ENCODE data around the gene TBC1D9.

The TBC1D9 gene

DNA sequence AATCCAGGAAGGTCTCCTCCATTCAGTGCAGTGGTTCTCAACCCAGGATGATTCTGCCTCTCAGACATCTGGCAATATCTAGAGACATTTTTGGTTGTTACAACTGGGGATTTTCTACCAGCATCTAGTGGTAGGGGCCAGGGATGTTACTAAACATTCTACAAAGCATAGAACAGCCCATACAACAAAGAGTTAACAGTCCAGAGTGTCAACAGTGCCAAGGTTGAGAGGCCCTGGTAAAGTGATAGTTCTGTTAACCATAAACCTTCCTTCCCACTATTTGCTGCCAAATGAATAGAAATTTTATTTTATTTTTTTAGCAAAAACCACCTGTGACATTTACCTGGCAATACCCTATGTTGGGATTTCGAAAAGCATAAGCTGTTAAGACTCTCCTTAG is 94.6 kb downstream of the TBC1D9 start:
- no peak overlapping the region for H3K4me3 ChIP-seq (ENCODE audit: low read depth, low read length)
- TF ChIP-seq, protein P1, sequence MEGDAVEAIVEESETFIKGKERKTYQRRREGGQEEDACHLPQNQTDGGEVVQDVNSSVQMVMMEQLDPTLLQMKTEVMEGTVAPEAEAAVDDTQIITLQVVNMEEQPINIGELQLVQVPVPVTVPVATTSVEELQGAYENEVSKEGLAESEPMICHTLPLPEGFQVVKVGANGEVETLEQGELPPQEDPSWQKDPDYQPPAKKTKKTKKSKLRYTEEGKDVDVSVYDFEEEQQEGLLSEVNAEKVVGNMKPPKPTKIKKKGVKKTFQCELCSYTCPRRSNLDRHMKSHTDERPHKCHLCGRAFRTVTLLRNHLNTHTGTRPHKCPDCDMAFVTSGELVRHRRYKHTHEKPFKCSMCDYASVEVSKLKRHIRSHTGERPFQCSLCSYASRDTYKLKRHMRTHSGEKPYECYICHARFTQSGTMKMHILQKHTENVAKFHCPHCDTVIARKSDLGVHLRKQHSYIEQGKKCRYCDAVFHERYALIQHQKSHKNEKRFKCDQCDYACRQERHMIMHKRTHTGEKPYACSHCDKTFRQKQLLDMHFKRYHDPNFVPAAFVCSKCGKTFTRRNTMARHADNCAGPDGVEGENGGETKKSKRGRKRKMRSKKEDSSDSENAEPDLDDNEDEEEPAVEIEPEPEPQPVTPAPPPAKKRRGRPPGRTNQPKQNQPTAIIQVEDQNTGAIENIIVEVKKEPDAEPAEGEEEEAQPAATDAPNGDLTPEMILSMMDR (IDR thresholded peaks at IDR 0.05; ENCODE audit: low read depth, low read length): no peak

DNA sequence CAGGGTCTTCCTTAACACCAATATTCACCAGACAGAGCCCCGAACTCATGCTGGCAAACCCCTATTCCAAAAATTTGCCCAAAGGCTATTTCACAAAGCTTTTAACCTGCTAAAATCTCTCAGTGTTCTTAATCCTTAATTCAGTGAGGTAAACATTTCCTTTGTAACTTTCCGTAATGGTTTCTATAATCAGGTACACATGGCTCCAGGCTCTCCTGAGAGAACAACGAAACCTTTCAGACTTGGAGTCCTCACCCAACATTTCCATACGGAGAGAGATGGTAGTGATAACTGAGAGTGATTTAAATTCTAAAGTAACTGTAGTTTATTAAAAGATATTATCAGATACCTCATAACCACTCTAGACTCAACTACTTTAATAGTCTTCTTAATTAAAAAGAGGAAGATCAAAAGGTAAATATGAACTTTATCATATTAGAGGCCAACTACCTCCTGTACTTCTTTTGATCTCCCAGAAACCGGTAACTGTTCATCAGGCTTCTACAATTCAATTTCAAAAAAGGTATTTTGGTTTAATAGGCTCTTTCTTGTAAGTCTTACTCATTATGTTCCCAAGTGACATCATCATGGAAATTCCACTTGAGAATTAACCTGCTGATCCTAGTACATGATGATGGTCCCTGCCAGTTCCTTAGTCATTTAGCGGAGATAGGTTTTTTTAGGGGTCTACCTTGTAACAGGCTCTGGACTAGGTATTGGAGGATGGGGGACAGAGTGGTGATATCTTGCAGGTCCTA is 96.1 kb downstream of the TBC1D9 start:
- TF ChIP-seq, protein P1 (IDR thresholded peaks at IDR 0.05; ENCODE audit: low read depth, low read length): no peak
- H3K4me3 ChIP-seq (ENCODE audit: low read depth, low read length): no peak overlapping the region

DNA sequence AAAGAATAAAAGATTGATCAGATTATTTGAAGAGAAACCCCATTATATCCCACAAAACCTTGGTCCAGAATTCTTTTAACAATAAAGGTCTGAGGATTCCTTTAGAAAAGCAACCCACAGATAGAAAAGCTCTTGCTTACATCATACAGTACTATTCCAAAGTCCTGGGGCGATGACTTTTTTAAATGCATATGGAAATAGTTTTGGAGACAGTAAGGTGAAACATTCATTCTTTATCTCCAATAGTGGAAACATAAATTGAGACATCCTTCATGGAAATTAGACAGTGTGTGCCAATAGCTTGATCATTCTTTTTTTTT is 101.7 kb downstream of the TBC1D9 start:
- no peak overlapping the region for H3K4me3 ChIP-seq (ENCODE audit: low read depth, low read length)
- TF ChIP-seq, protein P1 (IDR thresholded peaks at IDR 0.05; ENCODE audit: low read depth, low read length): no peak

DNA sequence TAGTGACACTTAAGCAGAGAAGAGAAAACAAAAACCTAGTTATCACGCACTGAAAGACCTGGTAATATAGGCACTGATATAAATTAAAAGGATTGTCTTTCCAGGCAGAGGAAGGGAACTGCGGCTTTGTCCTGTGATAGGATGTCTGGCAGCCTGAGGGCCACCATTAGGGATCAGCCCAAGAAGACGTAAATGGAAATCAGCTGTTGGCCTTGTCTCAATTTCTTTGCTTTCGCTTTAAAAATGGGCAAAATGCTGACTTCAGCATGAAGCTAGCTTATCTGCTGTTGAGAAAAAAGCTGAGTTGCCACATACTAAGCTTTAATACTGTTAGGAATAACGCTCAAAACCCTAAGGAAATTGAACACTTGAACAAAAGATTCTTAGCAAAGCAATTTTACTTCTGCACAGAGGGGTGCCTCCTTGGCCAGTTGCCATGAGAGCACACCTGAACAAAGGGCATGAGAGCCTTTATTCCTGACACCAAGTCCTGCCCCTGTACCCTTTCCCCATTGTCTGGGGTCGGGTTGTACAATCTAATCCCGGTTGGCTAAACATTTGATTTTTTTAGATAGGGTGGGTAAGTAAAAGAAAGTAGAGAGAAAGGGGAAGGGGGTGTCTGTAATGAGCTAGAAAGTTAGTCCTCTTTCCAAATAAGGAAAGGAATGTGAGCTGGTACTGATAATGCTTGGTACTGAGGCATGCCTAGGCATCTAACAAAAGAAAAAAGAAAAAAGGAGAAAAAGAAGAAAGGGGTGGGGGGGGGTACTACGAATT is 102.3 kb downstream of the TBC1D9 start:
- H3K4me3 ChIP-seq (ENCODE audit: low read depth, low read length): no peak overlapping the region

DNA sequence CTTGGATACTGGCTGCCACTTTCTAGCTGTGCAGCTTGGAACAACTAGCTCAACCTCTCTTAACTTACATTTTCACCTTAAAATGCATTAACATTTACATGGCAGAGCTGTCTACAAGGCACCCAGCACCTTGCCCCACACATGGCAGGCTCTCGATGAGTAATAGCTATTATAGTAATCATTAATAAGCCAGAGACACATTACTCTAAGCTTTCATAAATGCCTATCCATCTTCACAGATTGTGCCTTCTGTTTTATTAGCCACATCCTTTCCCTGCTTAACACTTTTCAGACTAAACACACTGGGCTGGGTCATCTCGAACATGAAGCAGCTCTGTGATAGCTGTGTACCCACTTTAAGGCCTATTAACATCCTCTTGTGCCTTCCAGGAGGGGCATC is 103.6 kb downstream of the TBC1D9 start:
- TF ChIP-seq, protein P1 (IDR thresholded peaks at IDR 0.05; ENCODE audit: low read depth, low read length): no peak
- no peak overlapping the region for H3K4me3 ChIP-seq (ENCODE audit: low read depth, low read length)

More for the DNA sequence above, 102.3 kb downstream of the TBC1D9 start:
- TF ChIP-seq, protein P1 (IDR thresholded peaks at IDR 0.05; ENCODE audit: low read depth, low read length): no peak

DNA sequence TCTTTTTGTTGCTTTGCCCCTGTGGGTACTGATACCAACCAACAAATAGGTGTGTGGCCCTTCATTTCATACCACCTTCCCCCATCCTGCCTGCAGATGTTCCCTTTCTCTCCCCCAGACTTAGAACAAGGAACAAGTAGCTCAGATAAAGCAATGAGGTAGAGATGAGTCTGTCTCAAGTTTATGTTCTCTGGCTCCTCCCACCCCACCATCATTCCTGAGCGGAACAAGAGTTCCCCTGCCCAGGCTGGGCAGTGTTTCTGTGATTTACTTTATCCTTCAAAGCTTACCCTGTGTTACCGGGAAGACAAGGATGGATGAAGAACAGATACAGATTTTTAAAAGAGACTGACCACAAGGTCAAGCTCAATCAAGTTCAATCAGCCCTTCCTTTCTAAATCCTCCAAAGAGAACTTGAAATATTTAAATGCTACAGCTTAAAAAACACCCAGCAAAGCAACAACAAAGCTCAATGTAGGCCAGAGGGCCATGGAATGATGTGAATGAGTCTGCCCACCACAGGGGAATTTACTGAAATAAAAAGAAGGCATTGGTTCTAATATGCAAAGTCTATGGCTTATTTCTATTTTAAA is 107.4 kb downstream of the TBC1D9 start:
- H3K4me3 ChIP-seq (ENCODE audit: low read depth, low read length): no peak overlapping the region
- TF ChIP-seq, protein P1 (IDR thresholded peaks at IDR 0.05; ENCODE audit: low read depth, low read length): no peak

Data from WI38 (cell line).